ENCODE data around the gene LRRC8D. TPM values are rescaled to one million over a fixed set of nuclear protein-coding genes. Genes with fewer than 3 reads are reported as not detected.

The LRRC8D gene
- total RNA-seq, 1 donor from 2014 or later = 6.8 TPM

DNA sequence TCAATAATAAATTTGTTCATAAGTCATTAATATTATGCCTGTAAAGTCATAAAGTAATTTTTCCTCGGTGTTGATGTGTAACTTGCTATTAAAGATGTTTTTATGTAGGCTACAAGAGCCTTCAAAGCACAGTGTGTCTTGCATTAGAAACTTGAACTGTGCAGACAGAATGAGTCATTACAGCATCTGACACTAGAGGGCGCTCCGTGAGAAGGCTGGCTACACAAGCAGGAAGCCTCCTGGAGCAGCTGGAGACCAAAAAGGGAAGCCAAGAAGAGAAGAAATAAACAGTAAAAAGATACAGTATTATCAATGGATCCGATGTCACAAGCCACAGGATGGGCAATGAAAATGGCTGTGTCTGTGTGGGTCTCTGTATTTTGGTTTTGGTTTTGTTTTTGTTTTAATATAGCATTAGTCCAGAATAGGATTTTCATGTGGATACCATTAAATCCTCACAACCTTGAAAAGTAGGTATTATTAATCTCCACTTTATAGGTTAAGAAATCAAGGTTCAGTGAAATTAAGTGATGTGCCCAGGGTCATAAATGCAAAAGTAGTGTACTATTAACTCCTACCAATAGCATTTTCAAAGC lies 16.1 kb upstream of the LRRC8D start:
- ATAC-seq = peak; percentile 91
- DNase-seq = peak; percentile 71
- intact Hi-C loops (cut with micrococcal nuclease) = loop anchor here (2.0 kb wide), 1 partner anchor 182 kb away; no protein-coding TSS in a partner anchor

- no peak for ATAC-seq
- no peak for DNase-seq
- intact Hi-C loops (cut with micrococcal nuclease) = no loop called here
Measured at GRCh38 chr1:89806616-89807015, 14.2 kb upstream of the LRRC8D start.

- ATAC-seq (no peak), DNase-seq (no peak)
Measured at GRCh38 chr1:89807503-89807902, 13.3 kb upstream of the LRRC8D start.

GRCh38 chr1:89807983-89808382 lies 12.8 kb upstream of the LRRC8D start:
- ATAC-seq (no peak), DNase-seq (no peak)
- intact Hi-C loops (cut with micrococcal nuclease) = no loop called here

More at GRCh38 chr1:89807503-89807902, 13.3 kb upstream of the LRRC8D start:
- intact Hi-C loops (cut with micrococcal nuclease) = no loop called here

- intact Hi-C loops (cut with micrococcal nuclease) = no loop called here
- ATAC-seq (no peak), DNase-seq (no peak)
Measured at GRCh38 chr1:89808441-89809117, 12.3 kb upstream of the LRRC8D start.

- intact Hi-C loops (cut with micrococcal nuclease) = no loop called here
- no peak for ATAC-seq
- no peak for DNase-seq
Measured at GRCh38 chr1:89809556-89809955, 11.3 kb upstream of the LRRC8D start.

DNA sequence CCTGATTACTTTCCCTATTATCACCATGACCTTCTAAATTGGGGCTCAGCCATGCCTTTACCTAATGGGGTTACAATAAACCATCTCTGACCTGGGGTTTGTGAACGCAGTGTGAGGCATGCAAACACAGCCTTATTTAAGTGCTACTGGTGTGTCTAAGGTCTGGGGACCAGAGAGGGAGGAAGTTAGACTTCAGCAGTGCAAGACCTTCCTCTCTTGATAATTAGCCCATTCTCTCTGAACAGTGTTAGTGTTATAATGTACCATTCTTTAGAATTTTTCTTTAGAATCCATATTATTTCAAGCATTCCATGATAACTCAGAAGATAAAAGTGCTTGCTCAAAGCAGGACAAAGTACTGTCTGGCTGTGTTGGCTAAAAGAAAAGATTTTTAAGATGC lies 10.5 kb upstream of the LRRC8D start:
- DNase-seq = no peak
- ATAC-seq = no peak
- intact Hi-C loops (cut with micrococcal nuclease) = no loop called here

GRCh38 chr1:89810880-89811279 lies 10.0 kb upstream of the LRRC8D start:
- no peak for ATAC-seq
- intact Hi-C loops (cut with micrococcal nuclease) = no loop called here
- DNase-seq = no peak

GRCh38 chr1:89812992-89813391 lies 7.8 kb upstream of the LRRC8D start:
- ATAC-seq (no peak), DNase-seq (no peak)
- intact Hi-C loops (cut with micrococcal nuclease) = no loop called here

DNA sequence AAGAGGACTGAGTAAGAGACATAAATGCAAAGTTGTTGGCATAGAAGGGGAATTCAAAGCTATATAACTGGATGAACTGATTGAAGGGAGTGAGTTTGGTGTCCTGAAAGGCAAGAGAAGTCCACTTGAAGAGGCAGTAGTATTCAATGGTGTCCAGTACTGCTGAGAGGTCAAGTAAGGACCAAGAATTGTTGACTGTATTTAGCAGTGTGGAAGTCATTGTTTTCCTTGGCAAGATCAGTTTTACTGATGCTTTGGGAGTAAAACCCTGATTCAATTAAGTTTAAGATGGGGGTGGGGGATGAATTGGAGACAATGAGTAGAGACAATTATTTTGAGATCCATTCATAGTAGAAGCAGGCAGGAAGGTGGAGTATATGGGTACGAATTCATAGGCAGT lies 5.8 kb upstream of the LRRC8D start:
- DNase-seq (no peak), ATAC-seq (no peak)
- intact Hi-C loops (cut with micrococcal nuclease) = no loop called here

- peak; percentile 51 for ATAC-seq
- DNase-seq = no peak
- intact Hi-C loops (cut with micrococcal nuclease) = no loop called here
Measured at GRCh38 chr1:89815611-89816010, 5.2 kb upstream of the LRRC8D start.

- DNase-seq (no peak), ATAC-seq (no peak)
- intact Hi-C loops (cut with micrococcal nuclease) = no loop called here
Measured at GRCh38 chr1:89816366-89816765, 4.5 kb upstream of the LRRC8D start.

DNA sequence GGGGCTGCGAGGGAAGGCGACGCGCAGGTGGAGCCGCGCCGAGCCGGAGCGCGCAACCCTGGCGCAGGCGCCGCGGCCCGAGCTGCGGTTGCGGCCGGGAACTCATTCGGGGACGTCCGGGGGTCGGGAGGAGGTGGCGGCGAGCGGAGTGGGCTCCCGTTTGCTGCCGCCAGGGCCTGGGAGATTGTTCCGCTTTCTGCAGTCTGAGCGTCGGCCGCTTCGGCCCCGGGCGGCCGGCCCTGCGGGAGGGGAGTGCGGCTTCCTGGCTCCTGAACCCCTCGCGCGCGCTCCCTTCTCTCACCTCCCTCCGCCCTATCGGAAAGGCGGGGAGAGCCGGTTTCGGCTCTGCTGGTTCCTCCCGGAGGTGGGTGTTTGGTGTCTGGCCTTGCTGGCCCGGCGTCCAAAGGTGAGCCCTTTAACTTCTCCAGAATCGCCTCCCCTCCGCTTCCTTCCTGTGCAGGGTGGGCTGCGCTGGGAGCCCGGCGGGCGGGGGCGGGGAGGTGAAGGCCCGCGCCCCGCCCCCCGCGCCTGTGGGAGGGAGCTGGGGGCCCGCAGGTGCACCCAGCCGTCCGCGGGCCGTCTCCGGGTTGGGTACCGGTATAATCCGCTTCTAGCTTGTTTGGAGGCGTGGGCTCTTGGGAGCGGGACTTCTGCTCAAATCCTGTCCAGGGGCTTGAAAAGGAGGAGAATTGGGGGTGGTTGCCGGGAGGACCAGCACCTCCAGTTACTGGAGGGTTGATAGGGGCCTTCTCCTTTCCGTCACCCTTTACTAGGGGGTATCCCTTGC lies 683 bp downstream of the LRRC8D start:
- intact Hi-C loops (cut with micrococcal nuclease) = no loop called here
- ATAC-seq = peak; percentile 50
- DNase-seq = peak; percentile 66

DNA sequence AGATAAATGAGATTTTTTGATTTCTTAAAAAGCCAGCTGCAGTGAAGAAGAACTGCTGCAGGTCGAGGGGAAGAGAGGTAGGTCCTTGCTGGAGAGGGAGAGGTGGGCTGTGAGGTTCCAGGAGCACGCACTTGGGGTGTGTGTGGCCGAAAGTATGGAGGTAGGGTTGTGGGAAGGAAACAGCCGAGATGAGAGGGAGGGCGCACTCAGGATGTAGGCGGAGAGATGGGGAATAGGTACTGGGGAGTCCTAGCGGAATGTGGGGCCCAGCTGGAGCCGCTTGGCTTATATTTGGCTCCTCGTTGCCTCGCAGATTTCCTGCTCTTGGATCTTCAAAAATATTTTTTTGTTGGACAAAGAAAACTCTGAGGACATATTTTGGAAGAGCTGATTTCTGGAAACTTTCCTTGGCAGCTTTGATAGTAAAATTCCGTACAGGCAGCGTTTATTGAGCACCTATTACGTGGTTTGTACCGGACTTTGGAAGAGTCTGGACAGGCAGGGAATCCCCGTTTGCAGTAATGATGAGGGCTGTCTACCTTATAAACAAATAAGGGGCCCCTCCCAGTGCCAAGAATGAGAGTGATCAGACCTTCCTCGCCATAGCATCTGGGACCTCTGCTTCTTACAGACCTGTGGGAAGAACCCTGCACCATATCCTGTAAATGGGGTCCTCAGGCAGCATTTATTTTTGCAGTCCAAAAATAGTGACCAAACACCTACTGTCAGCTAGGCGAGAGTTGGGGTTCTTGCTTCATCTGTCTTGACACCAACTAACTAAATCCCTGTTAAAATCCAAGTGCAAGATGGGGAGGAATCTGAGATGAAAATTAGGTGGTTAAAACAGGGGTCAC lies 1.5 kb downstream of the LRRC8D start:
- no peak for ATAC-seq
- intact Hi-C loops (cut with micrococcal nuclease) = no loop called here
- peak; percentile 32 for DNase-seq

GRCh38 chr1:89822999-89823628 lies 2.3 kb downstream of the LRRC8D start:
- intact Hi-C loops (cut with micrococcal nuclease) = no loop called here
- no peak for DNase-seq
- peak; percentile 50 for ATAC-seq

DNA sequence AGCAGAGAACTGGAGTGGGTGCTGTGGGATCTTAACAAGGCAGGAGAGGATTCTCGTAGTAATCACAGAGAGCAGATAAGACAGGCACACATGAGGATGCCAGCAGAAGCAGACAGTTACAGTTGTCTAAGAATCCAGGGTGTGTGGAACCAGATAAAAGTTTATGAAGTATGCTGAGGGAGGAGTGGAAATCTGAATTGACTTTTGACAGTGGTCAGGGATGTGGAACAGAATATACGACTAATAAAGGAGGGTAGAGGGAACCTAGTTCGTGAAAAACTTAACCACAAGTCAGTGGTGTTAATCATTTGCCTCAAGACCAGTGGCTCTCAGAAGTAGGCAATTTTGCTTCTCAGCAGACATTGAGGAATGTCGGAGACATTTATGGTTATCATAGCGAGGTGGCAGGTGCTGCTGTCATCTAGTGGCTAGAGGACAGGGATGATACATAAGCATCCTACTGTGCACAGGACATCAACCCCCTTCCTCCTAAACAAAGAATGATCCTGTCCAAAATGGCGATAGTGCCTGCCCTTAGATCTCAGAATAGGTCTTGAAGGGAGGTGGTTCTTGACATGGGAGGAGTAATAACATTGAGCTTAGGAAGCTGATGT lies 3.0 kb downstream of the LRRC8D start:
- ATAC-seq (no peak), DNase-seq (no peak)
- intact Hi-C loops (cut with micrococcal nuclease) = no loop called here

DNA sequence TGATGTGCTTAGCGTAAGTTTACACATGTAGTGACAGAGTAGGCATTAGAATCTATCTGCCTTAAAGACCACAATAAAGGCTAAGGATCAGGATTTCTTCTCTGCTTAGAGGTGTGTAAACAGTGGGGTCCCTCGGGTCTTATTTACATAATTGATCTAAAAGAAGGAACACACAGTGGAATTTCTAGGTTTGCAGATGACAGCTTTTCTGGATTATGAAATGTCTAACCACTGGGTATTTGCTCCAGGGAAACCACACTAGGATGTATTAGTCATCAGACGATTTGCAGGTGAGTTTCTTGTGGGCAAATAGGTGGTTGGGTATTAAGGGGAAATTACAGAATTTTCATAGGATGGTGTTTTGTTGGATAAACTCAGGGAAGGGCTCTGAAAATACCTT lies 5.8 kb downstream of the LRRC8D start:
- no peak for ATAC-seq
- intact Hi-C loops (cut with micrococcal nuclease) = no loop called here
- no peak for DNase-seq

DNA sequence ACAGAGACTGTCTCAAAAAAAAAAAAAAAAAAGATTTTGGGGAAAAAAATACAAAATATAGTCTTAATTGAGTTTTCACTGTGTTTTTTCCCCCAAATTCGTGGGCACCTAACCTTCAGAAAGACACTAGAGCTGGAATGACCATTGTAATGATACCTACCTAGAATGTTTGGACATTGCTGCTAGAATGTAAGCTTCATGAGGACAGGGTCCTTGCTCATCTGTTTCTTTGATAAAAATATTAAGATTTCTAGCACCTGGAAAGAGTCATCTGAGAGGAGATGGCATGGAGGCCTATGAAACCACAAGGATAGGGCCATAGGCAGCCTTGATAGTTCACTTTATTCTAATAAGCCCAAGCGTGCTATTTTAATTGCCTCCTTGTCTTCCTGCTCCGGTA lies 6.5 kb downstream of the LRRC8D start:
- no peak for DNase-seq

DNA sequence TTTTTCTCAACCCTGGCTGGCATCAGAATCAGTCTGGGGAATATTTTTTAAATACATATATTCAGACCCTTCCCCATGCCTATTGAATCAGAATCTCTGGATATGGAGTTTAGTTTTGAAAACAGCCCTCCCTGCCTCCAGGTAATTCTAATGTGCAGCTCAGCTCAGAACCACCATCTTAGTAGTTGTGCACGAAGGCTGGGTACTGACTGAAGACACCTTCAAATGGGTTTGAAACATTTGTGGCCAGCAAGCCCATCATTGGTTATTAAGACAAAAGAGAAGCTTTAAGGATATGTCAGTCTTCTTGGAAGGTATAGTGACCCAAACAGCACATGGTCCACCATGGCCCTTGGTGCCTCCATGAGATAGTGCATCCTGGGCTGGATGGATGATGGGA lies 7.1 kb downstream of the LRRC8D start:
- intact Hi-C loops (cut with micrococcal nuclease) = no loop called here
- no peak for ATAC-seq

More for the DNA sequence above, 6.5 kb downstream of the LRRC8D start:
- ATAC-seq = no peak
- intact Hi-C loops (cut with micrococcal nuclease) = no loop called here

More for the DNA sequence above, 7.1 kb downstream of the LRRC8D start:
- DNase-seq = no peak
